Vagina (tissue), 2 donors: ENCODE measurements around the gene CLEC4A.
"Not testable (repeated sequence)": the region's sequence is repeated elsewhere in the genome, so short reads cannot be mapped to it uniquely, and the experiment has no call there.

Source experiments
- POLR2A ChIP-seq, 2 donors: fragments of 450-650 bp; IDR thresholded peaks; one replicate each; pipeline ENCODE4 v1.6.1; 2017; ENCODE audit warnings: antibody characterized with exemption in 2 of 2, mild to moderate bottlenecking in 2 of 2, moderate library complexity in 2 of 2
- TF ChIP-seq, protein P1 (sequence below), 3 experiments: fragments of 450-650 bp in 2 of 3; fragments of 200-600 bp in 1 of 3; sonication (generic) in 1 of 3; IDR thresholded peaks; one replicate each; pipeline ENCODE4 v1.5.1; 2017 to 2019; ENCODE audit warnings: antibody characterized with exemption in 3 of 3, mild to moderate bottlenecking in 2 of 3, moderate library complexity in 2 of 3

DNA sequence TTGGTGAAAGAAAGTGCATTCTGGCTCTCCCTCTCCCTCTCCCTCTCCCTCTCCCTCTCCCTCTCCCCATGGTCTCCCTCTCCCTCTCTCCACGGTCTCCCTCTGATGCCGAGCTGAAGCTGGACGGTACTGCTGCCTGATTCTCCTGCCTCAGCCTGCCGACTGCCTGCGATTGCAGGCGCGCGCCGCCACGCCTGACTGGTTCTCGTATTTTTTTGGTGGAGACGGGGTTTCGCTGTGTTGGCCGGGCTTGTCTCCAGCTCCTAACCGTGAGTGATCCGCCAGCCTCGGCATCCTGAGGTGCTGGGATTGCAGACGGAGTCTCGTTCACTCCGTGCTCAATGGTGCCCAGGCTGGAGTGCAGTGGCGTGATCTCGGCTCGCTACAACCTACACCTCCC, 59.9 kb downstream of the CLEC4A start:
- TF ChIP-seq, protein P1, sequence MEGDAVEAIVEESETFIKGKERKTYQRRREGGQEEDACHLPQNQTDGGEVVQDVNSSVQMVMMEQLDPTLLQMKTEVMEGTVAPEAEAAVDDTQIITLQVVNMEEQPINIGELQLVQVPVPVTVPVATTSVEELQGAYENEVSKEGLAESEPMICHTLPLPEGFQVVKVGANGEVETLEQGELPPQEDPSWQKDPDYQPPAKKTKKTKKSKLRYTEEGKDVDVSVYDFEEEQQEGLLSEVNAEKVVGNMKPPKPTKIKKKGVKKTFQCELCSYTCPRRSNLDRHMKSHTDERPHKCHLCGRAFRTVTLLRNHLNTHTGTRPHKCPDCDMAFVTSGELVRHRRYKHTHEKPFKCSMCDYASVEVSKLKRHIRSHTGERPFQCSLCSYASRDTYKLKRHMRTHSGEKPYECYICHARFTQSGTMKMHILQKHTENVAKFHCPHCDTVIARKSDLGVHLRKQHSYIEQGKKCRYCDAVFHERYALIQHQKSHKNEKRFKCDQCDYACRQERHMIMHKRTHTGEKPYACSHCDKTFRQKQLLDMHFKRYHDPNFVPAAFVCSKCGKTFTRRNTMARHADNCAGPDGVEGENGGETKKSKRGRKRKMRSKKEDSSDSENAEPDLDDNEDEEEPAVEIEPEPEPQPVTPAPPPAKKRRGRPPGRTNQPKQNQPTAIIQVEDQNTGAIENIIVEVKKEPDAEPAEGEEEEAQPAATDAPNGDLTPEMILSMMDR (IDR thresholded peaks at IDR 0.05) = not testable (repeated sequence)
- TF ChIP-seq POLR2A (IDR thresholded peaks at IDR 0.05) = not testable (repeated sequence)
